ENCODE data around the gene MLLT3.

MLLT3 gene

DNA sequence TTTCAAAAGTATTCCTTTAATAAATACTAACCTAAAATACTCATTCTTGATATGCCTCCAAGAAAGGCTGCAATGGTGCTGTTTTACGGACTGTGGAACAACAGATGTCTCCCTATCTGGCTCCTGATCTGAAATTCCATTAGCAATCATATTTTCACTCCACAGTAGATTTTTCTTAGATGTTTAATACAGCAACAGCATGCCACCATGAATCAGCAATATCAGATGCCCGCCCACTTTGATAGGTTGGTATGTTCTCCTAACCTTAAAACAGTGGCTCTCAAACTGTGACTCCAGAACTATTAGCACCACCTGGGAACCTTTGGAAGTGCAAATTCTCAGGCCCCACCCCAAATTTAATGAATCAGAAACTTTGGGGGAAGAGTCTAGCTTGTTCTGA is 110.2 kb downstream of the MLLT3 start:
- DNase-seq (ENCODE audit: low read depth) = peak; percentile 44

DNA sequence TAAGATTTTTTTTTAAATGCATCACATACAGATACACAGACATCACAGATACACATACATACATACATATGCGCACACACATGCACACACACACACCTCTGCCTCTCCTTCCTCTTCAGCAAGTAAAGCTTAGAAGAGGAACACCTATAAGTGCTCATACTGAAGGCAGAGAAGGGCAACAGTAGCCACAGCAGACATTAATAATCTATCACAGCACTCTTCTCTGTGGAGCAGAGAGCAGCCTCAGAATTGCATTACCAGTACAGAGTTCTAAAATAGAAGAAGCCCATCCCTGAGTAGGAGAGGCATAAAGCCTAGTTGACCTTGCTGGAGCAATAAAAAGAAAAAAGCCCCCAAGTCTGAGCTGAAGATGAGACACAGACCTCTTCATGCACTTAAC is 110.6 kb downstream of the MLLT3 start:
- no peak for DNase-seq (ENCODE audit: low read depth)

DNA sequence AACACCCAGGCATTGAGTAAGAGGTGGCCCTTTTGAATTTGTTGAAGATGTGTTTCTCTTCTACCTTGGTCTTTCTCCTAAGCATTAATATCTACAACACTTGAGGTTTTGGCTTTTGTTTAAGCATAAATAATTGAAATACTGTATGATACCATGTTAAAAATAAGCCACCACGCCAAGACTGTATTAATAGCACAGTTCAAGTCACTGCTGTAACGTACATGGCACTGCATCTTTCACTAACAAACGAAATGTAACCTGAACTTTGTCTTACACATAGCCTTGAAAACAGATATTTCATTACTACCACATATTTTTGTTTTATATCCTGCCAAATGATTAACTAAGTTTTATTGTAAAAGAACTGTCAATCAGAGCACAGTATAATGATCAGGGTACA is 112.8 kb downstream of the MLLT3 start:
- DNase-seq (ENCODE audit: low read depth) = no peak

GRCh38 chr9:20508242-20508641 is 114.1 kb downstream of the MLLT3 start:
- DNase-seq (ENCODE audit: low read depth) = no peak

DNA sequence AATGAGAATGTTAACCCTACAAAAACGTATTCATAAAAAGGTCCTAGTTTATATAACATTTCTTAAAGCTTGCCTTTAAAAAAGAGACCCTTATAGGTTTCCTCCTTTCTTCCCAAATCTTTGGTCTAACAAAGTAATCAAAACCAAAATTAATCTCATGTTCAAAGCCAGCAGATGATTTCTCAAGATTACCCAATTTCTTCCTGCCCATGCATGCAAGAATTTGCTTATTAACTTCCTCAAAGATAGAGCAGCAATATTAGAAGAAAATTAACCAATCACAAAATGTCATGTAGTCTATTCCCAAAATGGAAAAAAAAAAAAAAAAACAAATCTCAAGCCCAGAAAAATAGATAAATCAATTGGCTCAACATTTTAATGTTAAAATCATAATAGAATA is 114.9 kb downstream of the MLLT3 start:
- DNase-seq (ENCODE audit: low read depth) = no peak

- DNase-seq (ENCODE audit: low read depth) = no peak
Measured at GRCh38 chr9:20506099-20506900, 116.0 kb downstream of the MLLT3 start.

DNA sequence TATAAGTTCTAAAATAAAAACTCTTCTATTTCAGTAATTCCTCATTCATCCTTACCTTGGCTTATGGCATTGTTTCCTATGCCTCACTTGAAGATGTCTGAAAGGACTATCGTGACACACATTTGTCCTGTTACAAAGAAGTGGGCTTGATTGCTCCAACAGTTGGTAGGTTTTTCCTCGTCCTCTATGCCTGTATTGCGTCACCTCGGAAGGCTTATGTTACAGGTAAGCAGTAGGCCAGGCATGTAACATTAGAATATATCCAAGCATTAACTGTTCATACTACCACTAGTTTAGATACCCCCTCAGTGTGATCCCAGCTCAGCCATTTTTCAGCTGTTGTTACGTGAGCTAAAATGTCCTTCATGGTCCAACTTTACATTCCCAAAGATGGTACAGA is 116.7 kb downstream of the MLLT3 start:
- DNase-seq (ENCODE audit: low read depth) = no peak

- DNase-seq (ENCODE audit: low read depth) = no peak
Measured at GRCh38 chr9:20504930-20505329, 117.4 kb downstream of the MLLT3 start.

DNA sequence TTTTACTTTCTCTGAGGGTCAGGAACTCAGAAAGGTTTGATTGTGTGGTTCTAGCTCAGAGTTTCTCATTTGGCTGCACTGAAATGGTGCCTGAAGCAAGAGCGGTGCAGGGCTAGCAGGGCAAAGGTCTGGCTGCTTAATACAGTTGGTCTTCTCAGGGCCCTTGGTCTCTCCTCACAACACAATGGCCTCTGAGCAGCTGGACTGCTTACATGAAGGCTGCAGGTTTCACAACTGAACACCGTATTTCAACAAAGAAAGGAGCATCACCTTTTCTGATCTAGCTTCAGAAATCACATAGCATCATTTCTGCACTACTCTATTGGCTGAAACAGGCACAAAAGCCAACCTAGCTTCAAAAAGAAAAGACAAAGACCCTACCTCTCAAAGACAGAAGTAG is 122.2 kb downstream of the MLLT3 start:
- no peak for DNase-seq (ENCODE audit: low read depth)

DNA sequence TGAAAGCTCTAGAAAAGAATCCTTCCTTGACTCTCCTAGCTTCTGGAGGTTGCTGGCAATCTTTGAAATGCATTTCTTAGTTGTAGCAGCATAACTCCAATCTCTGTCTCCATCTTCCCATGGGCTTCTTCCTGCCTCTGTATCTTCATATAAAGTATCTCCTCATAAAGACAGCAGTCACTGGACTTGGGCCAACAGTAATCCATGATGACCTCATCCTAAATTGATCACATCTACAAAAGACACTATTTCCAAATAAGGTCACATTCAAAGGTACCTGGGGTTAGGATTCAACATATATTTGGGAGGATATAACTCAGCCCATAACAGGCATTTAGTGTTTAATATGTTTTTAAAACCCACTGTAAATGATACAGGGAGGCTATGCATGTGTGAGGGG is 123.3 kb downstream of the MLLT3 start:
- DNase-seq (ENCODE audit: low read depth) = no peak

GRCh38 chr9:20496328-20496727 is 126.0 kb downstream of the MLLT3 start:
- DNase-seq (ENCODE audit: low read depth) = no peak

DNA sequence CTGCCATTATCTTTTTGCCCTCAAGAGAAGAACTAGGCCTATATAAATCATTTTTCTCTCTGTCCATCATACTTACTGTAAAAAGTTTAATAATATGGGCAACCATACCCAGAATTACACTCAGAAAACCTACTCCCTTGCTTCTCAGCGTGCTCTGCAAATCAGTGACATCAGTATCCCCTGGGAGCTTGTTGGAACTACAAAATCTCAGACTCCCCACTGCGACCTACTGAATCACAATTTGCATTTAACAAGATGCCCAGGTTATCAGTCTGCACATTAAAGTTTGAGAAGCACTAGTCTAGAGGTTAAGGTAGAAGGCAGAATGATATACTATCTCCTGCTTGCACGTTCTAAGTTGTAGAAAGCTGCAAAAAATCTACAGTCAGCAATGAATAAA is 127.2 kb downstream of the MLLT3 start:
- no peak for DNase-seq (ENCODE audit: low read depth)

DNA sequence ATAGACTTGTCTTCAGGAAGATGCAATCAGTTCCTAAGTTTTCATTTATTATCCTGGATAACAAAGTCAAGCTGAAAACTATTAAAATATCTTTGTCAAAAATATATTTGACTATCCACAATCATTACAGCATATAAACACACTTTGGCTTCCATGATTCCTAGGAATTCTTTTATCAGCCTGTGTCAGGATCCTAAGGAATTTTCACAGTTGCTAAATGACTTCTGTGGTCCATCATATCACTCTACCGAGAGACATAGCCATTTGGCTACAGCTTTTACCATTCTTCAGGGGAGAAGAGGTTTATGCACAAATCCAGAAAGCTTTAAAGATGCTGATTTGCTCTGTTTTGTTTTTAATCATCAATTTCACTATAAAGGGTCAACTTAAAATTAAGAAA is 128.3 kb downstream of the MLLT3 start:
- DNase-seq (ENCODE audit: low read depth) = no peak

DNA sequence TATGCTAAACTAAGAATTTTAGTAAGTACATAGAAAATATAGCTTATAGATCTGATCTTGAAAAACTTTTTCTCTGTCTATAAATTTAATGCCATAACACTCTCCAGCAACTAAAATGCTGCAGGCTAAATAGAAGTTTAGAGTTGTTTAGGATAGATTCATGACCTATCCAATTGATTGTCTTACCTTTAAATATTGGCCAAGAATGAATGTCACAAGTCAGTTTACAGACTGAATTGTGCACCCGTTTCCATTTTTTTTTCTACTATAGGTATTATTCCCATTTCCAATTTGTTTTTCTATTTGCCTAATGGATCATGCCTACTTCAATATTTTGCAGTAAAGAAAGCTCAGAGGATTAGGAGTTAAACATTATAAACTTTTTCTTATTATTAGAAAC is 129.5 kb downstream of the MLLT3 start:
- no peak for DNase-seq (ENCODE audit: low read depth)

DNA sequence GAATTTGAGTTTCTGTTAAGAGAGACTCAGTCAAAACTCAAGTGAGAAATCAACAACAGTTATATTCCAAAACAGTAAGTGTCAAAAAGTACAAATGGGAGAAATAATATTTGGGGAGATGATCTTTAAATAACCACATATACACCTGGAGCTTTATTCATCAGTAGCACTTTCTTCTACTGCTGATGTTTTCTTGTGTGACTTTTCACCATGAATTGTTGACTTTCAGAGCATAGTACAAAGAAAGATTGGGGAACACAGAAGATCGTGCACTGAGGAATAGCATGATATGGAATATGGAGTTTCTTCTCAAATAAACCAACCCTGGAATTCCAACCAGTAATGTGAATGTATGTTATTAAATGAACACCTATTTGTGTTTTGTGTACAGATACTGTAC is 130.7 kb downstream of the MLLT3 start:
- no peak for DNase-seq (ENCODE audit: low read depth)

GRCh38 chr9:20490246-20490834 is 132.0 kb downstream of the MLLT3 start:
- no peak for DNase-seq (ENCODE audit: low read depth)

GRCh38 chr9:20488691-20489090 is 133.6 kb downstream of the MLLT3 start:
- DNase-seq (ENCODE audit: low read depth) = no peak

GRCh38 chr9:20486552-20486951 is 135.7 kb downstream of the MLLT3 start:
- DNase-seq (ENCODE audit: low read depth) = no peak

- no peak for DNase-seq (ENCODE audit: low read depth)
Measured at GRCh38 chr9:20481437-20481836, 140.9 kb downstream of the MLLT3 start.

GRCh38 chr9:20480249-20480648 is 142.1 kb downstream of the MLLT3 start:
- no peak for DNase-seq (ENCODE audit: low read depth)

- DNase-seq (ENCODE audit: low read depth) = no peak
Measured at GRCh38 chr9:20479419-20480155, 142.7 kb downstream of the MLLT3 start.

DNA sequence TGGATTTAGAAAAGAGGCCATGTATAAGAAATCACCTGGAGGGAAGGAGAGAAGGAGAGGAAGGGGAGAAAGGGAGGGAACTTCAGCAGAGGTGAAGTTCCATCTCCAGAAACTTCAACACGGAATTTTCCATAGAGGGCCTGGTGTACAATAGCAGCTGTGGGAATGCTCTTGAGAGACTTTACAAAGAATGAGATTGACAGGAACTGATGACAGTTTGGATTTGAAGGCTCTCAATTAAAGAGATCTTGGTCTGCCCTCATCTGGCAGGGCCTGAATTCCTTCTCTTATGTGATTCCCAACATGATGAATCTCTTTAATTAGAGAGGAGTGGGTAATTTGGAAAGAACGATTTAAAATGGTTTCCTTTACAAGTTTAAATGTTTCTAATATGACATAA is 143.5 kb downstream of the MLLT3 start:
- DNase-seq (ENCODE audit: low read depth) = no peak

DNA sequence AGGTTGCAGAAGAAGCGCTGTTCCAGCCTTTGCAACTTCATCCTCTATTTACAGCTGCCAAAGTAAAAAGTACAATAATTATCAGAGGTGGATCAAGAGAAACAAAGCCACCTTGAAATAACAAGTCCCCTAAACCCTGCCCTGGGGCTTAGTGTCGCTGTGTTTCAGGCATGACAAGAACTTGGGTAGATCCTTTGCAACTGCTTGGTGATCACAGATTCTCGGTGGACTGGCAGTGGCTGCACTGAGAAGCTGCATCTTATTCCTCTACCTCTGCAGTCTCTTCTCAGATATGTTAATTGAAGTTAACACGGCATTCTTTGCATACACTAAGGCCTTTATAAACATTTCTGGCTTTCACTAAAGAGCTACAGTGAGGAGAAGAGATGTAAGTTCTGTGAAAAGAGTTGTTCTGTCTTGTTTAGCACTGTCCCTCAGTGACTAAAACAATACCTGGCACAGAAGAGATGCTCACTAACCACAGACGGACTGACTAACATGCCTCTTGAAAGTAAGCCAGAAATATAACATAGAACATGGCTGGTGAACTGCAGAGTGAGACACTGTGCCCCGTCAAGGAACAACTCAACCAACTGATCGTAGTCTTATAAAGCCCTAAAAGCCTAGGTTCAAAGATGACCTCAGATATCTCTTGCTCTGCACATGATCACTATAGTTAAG is 144.2 kb downstream of the MLLT3 start:
- no peak for DNase-seq (ENCODE audit: low read depth)
